IMR-90 (cell line): ENCODE data around the gene MAN1C1. TPM values are rescaled to one million over a fixed set of nuclear protein-coding genes. Genes with fewer than 3 reads are reported as not detected.

ENCODE experiments used
- ATAC-seq: fragments of 200-7000 bp; cut with Tn5 transposase; 2 replicates; pipeline ENCODE4 v1.9.1; 2020; ENCODE audit warnings: low read depth, mild to moderate bottlenecking, moderate library complexity
- BruUV-seq: library from RNA; stranded (reverse); fragments of 400-500 nt; replicated peaks from 2 replicates; lab custom pipeline; 2021; lab: Mats Ljungman, UMichigan
- CTCF ChIA-PET: fragments of 300-600 bp; formaldehyde crosslinking; extraction: SDS; loops from one replicate; lab custom pipeline; 2021; ENCODE audit warnings: antibody characterized with exemption; lab: Yijun Ruan, JAX
- POLR2A ChIA-PET: fragments of 300-600 bp; sonication (Branson Sonifier 250); formaldehyde crosslinking; loops from one replicate; lab custom pipeline; 2022; ENCODE audit warnings: antibody characterized with exemption; ENCODE audit not compliant: unreplicated experiment; lab: Charles Lee
- DNase-seq: peaks from one replicate; pipeline ENCODE4 v3.0.0; 2013
- H2AFZ ChIP-seq: replicated peaks from 2 replicates; pipeline ENCODE3; 2013; ENCODE audit warnings: low read length, mild to moderate bottlenecking; ENCODE audit not compliant: poor library complexity
- H2AK5ac ChIP-seq: 2 replicates; pipeline ENCODE4 v1.6.1; 2013; ENCODE audit warnings: low read depth, low read length, inconsistent platforms
- H2AK9ac ChIP-seq: replicated peaks from 2 replicates; pipeline ENCODE3; 2013; ENCODE audit warnings: mild to moderate bottlenecking, low read depth, low read length, moderate library complexity; ENCODE audit not compliant: poor library complexity
- H2BK120ac ChIP-seq: 2 replicates; pipeline ENCODE4 v1.6.1; 2013; ENCODE audit warnings: low read depth, low read length, inconsistent platforms
- H2BK15ac ChIP-seq: 3 replicates; pipeline ENCODE4 v1.6.1; 2013; ENCODE audit warnings: low read depth, low read length, inconsistent platforms
- H2BK20ac ChIP-seq: 2 replicates; pipeline ENCODE4 v1.6.1; 2013; ENCODE audit warnings: low read depth, mild to moderate bottlenecking, inconsistent platforms, low read length, moderate library complexity
- H2BK5ac ChIP-seq: 2 replicates; pipeline ENCODE4 v1.6.1; 2013; ENCODE audit warnings: mild to moderate bottlenecking, low read depth, low read length, inconsistent platforms; ENCODE audit not compliant: poor library complexity, severe bottlenecking
- H3K14ac ChIP-seq: replicated peaks from 2 replicates; pipeline ENCODE4 v1.6.1; 2013; ENCODE audit warnings: low read depth, low read length, inconsistent platforms
- H3K18ac ChIP-seq: 2 replicates; pipeline ENCODE4 v1.6.1; 2013; ENCODE audit warnings: low read depth, low read length, control low read depth
- H3K23ac ChIP-seq: 2 replicates; pipeline ENCODE4 v1.6.1; 2013; ENCODE audit warnings: low read depth, low read length, inconsistent platforms
- H3K27ac ChIP-seq: 2 replicates; pipeline ENCODE4 v1.5.1; 2013; ENCODE audit warnings: mild to moderate bottlenecking, control low read depth, low read length; ENCODE audit not compliant: insufficient read depth
- H3K27me3 ChIP-seq: 2 replicates; pipeline ENCODE4 v1.6.1; 2013; ENCODE audit warnings: low read length; ENCODE audit not compliant: control insufficient read depth, insufficient read depth
- H3K36me3 ChIP-seq: 2 replicates; pipeline ENCODE4 v1.6.1; 2013; ENCODE audit warnings: low read length, mixed read lengths; ENCODE audit not compliant: control insufficient read depth, insufficient read depth
- H3K4ac ChIP-seq: 2 replicates; pipeline ENCODE4 v1.6.1; 2013; ENCODE audit warnings: low read depth, low read length, inconsistent platforms
- H3K4me1 ChIP-seq: 2 replicates; pipeline ENCODE4 v1.6.1; 2013; ENCODE audit warnings: low read length, mixed read lengths; ENCODE audit not compliant: control insufficient read depth, insufficient read depth
- H3K4me2 ChIP-seq: 2 replicates; pipeline ENCODE4 v1.6.1; 2013; ENCODE audit warnings: low read depth, mild to moderate bottlenecking, control low read depth, low read length, moderate library complexity
- H3K4me3 ChIP-seq: 2 replicates; pipeline ENCODE4 v1.5.1; 2013; ENCODE audit warnings: low read depth, mild to moderate bottlenecking, control low read depth, low read length, moderate library complexity; ENCODE audit not compliant: insufficient read depth
- H3K56ac ChIP-seq: 2 replicates; pipeline ENCODE4 v1.6.1; 2013; ENCODE audit warnings: low read length, inconsistent platforms; ENCODE audit not compliant: insufficient read depth; ENCODE audit errors: extremely low read depth
- H3K79me1 ChIP-seq, 2 experiments: 2 replicates each; pipeline ENCODE4 v1.6.1; 2013; ENCODE audit warnings: low read length in 2 of 2, inconsistent platforms in 1 of 2, low read depth in 1 of 2
- H3K9ac ChIP-seq: 2 replicates; pipeline ENCODE4 v1.6.1; 2013; ENCODE audit warnings: low read depth, low read length, control low read depth
- H3K9me1 ChIP-seq: 2 replicates; pipeline ENCODE4 v1.6.1; 2013; ENCODE audit warnings: low read length, inconsistent platforms; ENCODE audit not compliant: insufficient read depth
- H3K9me3 ChIP-seq: 2 replicates; pipeline ENCODE4 v1.6.1; 2013; ENCODE audit warnings: low read length; ENCODE audit not compliant: control insufficient read depth, insufficient read depth
- H4K20me1 ChIP-seq: 2 replicates; pipeline ENCODE4 v1.6.1; 2013; ENCODE audit warnings: low read length, inconsistent platforms; ENCODE audit not compliant: insufficient read depth
- H4K5ac ChIP-seq: 2 replicates; pipeline ENCODE4 v1.6.1; 2013; ENCODE audit warnings: mild to moderate bottlenecking, low read depth, low read length, control low read depth
- H4K8ac ChIP-seq, 2 experiments: 2 replicates each; pipeline ENCODE4 v1.6.1; 2013; ENCODE audit warnings: low read depth in 2 of 2, low read length in 2 of 2, control low read depth in 1 of 2, inconsistent platforms in 1 of 2
- H4K91ac ChIP-seq: 2 replicates; pipeline ENCODE4 v1.6.1; 2013; ENCODE audit warnings: low read depth, low read length, inconsistent platforms; ENCODE audit not compliant: insufficient read depth
- CTCF ChIP-seq: conservative IDR thresholded peaks from 2 replicates; pipeline ENCODE4 v1.5.1; 2012; ENCODE audit warnings: mild to moderate bottlenecking, low read depth, low read length, improper control_type of control experiment
- ELK1 ChIP-seq: fragments of 150-350 bp; IDR thresholded peaks from 2 replicates; pipeline ENCODE4 v1.6.1; 2016; ENCODE audit warnings: low read depth, mild to moderate bottlenecking, low read length, moderate library complexity, borderline replicate concordance
- MAFK ChIP-seq: IDR thresholded peaks from 2 replicates; pipeline ENCODE4 v1.6.1; 2012; ENCODE audit warnings: low read depth, low read length, improper control_type of control experiment
- RAD21 ChIP-seq: IDR thresholded peaks from 2 replicates; pipeline ENCODE4 v1.6.1; 2012; ENCODE audit warnings: low read length, improper control_type of control experiment
- RFX5 ChIP-seq: IDR thresholded peaks from 2 replicates; pipeline ENCODE4 v1.8.0; 2012; ENCODE audit warnings: low read depth, mild to moderate bottlenecking, low read length, moderate library complexity
- SMC3 ChIP-seq: fragments of 150-350 bp; IDR thresholded peaks from 2 replicates; pipeline ENCODE4 v1.6.1; 2016; ENCODE audit warnings: low read depth, mild to moderate bottlenecking, antibody characterized with exemption, low read length, moderate library complexity
- WGBS, 2 experiments: methylation state at CpG; one replicate each; pipeline versions ENCODE4 v1.1.5 to v1.1.7; 2013; ENCODE audit warnings: missing lambda C conversion rate in 2 of 2; ENCODE audit not compliant: insufficient read length in 1 of 2; ENCODE audit errors: extremely low coverage in 2 of 2; 5-methylcytosine and 5-hydroxymethylcytosine counted together
- dilution Hi-C: fragments of 300-500 bp; cut with HindIII; formaldehyde crosslinking; loops from one replicate; pipeline ENCODE4 v1.14.3; 2018; ENCODE audit warnings: low sequenced_read_pairs; ENCODE audit not compliant: unreplicated experiment
- in situ Hi-C: fragments of 300-500 bp; cut with MboI; formaldehyde crosslinking; loops from 3 replicates; pipeline ENCODE4 v1.14.3; 2019; ENCODE audit warnings: low sequenced_read_pairs, inconsistent platforms, mixed read lengths
- intact Hi-C: fragments of 100-400 bp; cut with micrococcal nuclease; formaldehyde crosslinking; loops from 2 replicates; pipeline ENCODE4 v1.10.0; 2022
- polyA plus RNA-seq, 3 experiments: library from polyadenylated mRNA; depleted of rRNA; stranded (reverse); fragments of >200 nt; gene quantifications; 2 replicates each; pipeline ENCODE4 v1.2.3, GENCODE V29; 2012; ENCODE audit warnings: low replicate concordance in 1 of 3
- total RNA-seq: library from RNA; depleted of rRNA; stranded (reverse); fragments of >200 nt; gene quantifications from 2 replicates; pipeline ENCODE4 v1.2.3, GENCODE V29; 2012

MAN1C1 gene
- total and polyA plus RNA-seq, 2 of the 4 experiments (the other 2 are of a cell fraction) = 3.2 to 11.3 TPM

- CTCF ChIA-PET = interaction anchor here (1.4 to 1.9 kb wide), 2 partner anchors 9 to 188 kb away, joined by 3 to 7 read pairs; no protein-coding TSS in a partner anchor
- H3K4ac ChIP-seq = peak overlapping the region; percentile 11; the same call in 1 of the 2 replicates
- no peak overlapping the region; the same call in 1 of the 2 replicates for H4K5ac ChIP-seq
These were observed 180.3 kb downstream of the MAN1C1 start for GRCh38 chr1:25796811-25797458.

More at GRCh38 chr1:25796811-25797458, 180.3 kb downstream of the MAN1C1 start:
- H3K9me3 ChIP-seq = no peaks in the 10 kb centered on the region
- H2AFZ ChIP-seq = peak overlapping the region; percentile 77
- in situ Hi-C loops (no loop called here), intact Hi-C loops (loop anchor here (1.0 to 5.0 kb wide), 3 partner anchors 85 to 186 kb away; no protein-coding TSS in a partner anchor), dilution Hi-C loops (no loop called here)
- H3K4me2 ChIP-seq = no peak overlapping the region
- peak overlapping the region in 1 of 2 experiments; percentile 42; a peak in 1 of 4 replicates for H4K8ac ChIP-seq
- no peak overlapping the region for H2AK9ac ChIP-seq
- H3K79me1 ChIP-seq = peaks cover 8 to 16% of the 10 kb centered on the region in 2 experiments; a peak in 3 of 4 replicates
- DNase-seq (peak; percentile 77), ATAC-seq (peak; percentile 27; the same call in 1 of the 2 replicates)
- H3K9ac ChIP-seq = no peak overlapping the region
- no peak overlapping the region for H3K18ac ChIP-seq
- no peak overlapping the region for H2BK120ac ChIP-seq
- no peaks in the 10 kb centered on the region for H3K36me3 ChIP-seq
- no TSS peak for BruUV-seq
- H2BK20ac ChIP-seq = 0 out of 2 replicates have a peak overlapping the region, but pooled peaks have one; percentile 35
- 0% methylated on average over 4 of the region's 19 CpGs; no CpG with 5 or more reads in 1 of the 2 experiments for WGBS, 2 experiments
- H2AK5ac ChIP-seq = peak overlapping the region; percentile 34; the same call in 1 of the 2 replicates
- H4K91ac ChIP-seq = 0 out of 2 replicates have a peak overlapping the region, but pooled peaks have one; percentile 29
- H3K27ac ChIP-seq = no peak overlapping the region
- POLR2A ChIA-PET = no interaction called here
- H3K4me3 ChIP-seq = no peak overlapping the region
- no peaks in the 10 kb centered on the region for H3K27me3 ChIP-seq
- peak; percentile 88 for TF ChIP-seq SMC3
- TF ChIP-seq MAFK = no peak
- TF ChIP-seq RFX5 = no peak
- no peak for TF ChIP-seq ELK1
- TF ChIP-seq CTCF = peak; percentile 92
- TF ChIP-seq RAD21 = peak; percentile 90
- peak overlapping the region; percentile 21; the same call in 1 of the 3 replicates for H2BK15ac ChIP-seq
- peaks cover 6% of the 10 kb centered on the region for H3K9me1 ChIP-seq
- peaks cover 12% of the 10 kb centered on the region for H3K4me1 ChIP-seq
- no peak overlapping the region for H2BK5ac ChIP-seq
- no peaks in the 10 kb centered on the region for H4K20me1 ChIP-seq
- no peak overlapping the region for H3K56ac ChIP-seq
- no peak overlapping the region for H3K23ac ChIP-seq
- no peak overlapping the region for H3K14ac ChIP-seq
